ENCODE data around the gene SLC12A2. TPM values are rescaled to one million over a fixed set of nuclear protein-coding genes. Genes with fewer than 3 reads are reported as not detected.
A peak's percentile ranks its signal among the peaks of the same experiment; 100 is the strongest.

SLC12A2 gene
- total RNA-seq, 1 donor from 2014 or later = 77.8 TPM

- Mint-ChIP-seq H3K4me3 (no peak overlapping the region), H3K27ac (peak overlapping the region; percentile 14), H3K9me3 (no peaks in the 10 kb centered on the region), H3K36me3 (peaks cover 23% of the 10 kb centered on the region), H3K27me3 (no peaks in the 10 kb centered on the region), H3K4me1 (ENCODE audit: unreplicated experiment) (no peaks in the 10 kb centered on the region)
- TF ChIP-seq, protein P1, sequence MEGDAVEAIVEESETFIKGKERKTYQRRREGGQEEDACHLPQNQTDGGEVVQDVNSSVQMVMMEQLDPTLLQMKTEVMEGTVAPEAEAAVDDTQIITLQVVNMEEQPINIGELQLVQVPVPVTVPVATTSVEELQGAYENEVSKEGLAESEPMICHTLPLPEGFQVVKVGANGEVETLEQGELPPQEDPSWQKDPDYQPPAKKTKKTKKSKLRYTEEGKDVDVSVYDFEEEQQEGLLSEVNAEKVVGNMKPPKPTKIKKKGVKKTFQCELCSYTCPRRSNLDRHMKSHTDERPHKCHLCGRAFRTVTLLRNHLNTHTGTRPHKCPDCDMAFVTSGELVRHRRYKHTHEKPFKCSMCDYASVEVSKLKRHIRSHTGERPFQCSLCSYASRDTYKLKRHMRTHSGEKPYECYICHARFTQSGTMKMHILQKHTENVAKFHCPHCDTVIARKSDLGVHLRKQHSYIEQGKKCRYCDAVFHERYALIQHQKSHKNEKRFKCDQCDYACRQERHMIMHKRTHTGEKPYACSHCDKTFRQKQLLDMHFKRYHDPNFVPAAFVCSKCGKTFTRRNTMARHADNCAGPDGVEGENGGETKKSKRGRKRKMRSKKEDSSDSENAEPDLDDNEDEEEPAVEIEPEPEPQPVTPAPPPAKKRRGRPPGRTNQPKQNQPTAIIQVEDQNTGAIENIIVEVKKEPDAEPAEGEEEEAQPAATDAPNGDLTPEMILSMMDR (conservative IDR thresholded peaks at IDR 0.05) = no peak
- no peak for DNase-seq (ENCODE audit: extremely low spot score, unreplicated experiment)
Observed at GRCh38 chr5:128144491-128144890, 60.9 kb downstream of the SLC12A2 start.

GRCh38 chr5:128146671-128147070 is 63.1 kb downstream of the SLC12A2 start:
- peaks cover 19% of the 10 kb centered on the region for H3K36me3 Mint-ChIP-seq
- H3K4me1 Mint-ChIP-seq (ENCODE audit: unreplicated experiment) = no peaks in the 10 kb centered on the region
- no peaks in the 10 kb centered on the region for H3K27me3 Mint-ChIP-seq
- no peaks in the 10 kb centered on the region for H3K9me3 Mint-ChIP-seq
- H3K27ac Mint-ChIP-seq = no peak overlapping the region
- TF ChIP-seq, protein P1 (conservative IDR thresholded peaks at IDR 0.05) = no peak
- DNase-seq (ENCODE audit: extremely low spot score, unreplicated experiment) = no peak
- no peak overlapping the region for H3K4me3 Mint-ChIP-seq

GRCh38 chr5:128154943-128155342 is 71.4 kb downstream of the SLC12A2 start:
- TF ChIP-seq, protein P1 (conservative IDR thresholded peaks at IDR 0.05) = no peak
- no peaks in the 10 kb centered on the region for H3K27me3 Mint-ChIP-seq
- peaks cover 40% of the 10 kb centered on the region for H3K36me3 Mint-ChIP-seq
- no peaks in the 10 kb centered on the region for H3K9me3 Mint-ChIP-seq
- H3K27ac Mint-ChIP-seq = no peak overlapping the region
- no peak overlapping the region for H3K4me3 Mint-ChIP-seq
- H3K4me1 Mint-ChIP-seq (ENCODE audit: unreplicated experiment) = no peaks in the 10 kb centered on the region
- DNase-seq (ENCODE audit: extremely low spot score, unreplicated experiment) = no peak

DNA sequence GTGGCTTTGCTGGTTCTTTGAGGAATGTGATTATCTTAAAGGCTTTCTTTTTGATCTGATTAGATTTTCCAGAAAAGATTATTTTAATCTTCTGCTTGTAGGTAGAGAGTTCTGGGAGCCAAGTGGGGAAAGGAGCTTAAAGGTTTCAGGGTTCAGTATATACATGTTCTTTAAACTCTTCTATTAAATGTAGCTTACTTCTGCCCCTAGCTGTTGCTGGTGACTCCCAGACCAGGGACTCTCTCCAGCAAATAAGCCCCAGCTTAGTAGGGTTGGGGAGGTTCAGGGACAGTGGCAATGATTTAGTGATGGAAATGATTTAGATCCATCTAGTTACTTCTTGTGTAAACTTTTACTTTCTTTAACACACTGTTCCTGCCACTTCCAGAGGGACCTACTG is 72.2 kb downstream of the SLC12A2 start:
- DNase-seq (ENCODE audit: extremely low spot score, unreplicated experiment) = no peak
- H3K4me3 Mint-ChIP-seq = no peak overlapping the region

GRCh38 chr5:128156521-128156920 is 73.0 kb downstream of the SLC12A2 start:
- TF ChIP-seq, protein P1 (conservative IDR thresholded peaks at IDR 0.05) = no peak
- Mint-ChIP-seq H3K27me3 (no peaks in the 10 kb centered on the region), H3K9me3 (no peaks in the 10 kb centered on the region), H3K4me1 (ENCODE audit: unreplicated experiment) (no peaks in the 10 kb centered on the region), H3K4me3 (no peak overlapping the region), H3K27ac (no peak overlapping the region), H3K36me3 (peaks cover 46% of the 10 kb centered on the region)
- no peak for DNase-seq (ENCODE audit: extremely low spot score, unreplicated experiment)

More for the DNA sequence above, 72.2 kb downstream of the SLC12A2 start:
- H3K9me3 Mint-ChIP-seq = no peaks in the 10 kb centered on the region
- H3K36me3 Mint-ChIP-seq = peaks cover 46% of the 10 kb centered on the region
- no peaks in the 10 kb centered on the region for H3K4me1 Mint-ChIP-seq (ENCODE audit: unreplicated experiment)
- H3K27ac Mint-ChIP-seq = no peak overlapping the region
- H3K27me3 Mint-ChIP-seq = no peaks in the 10 kb centered on the region
- TF ChIP-seq, protein P1 (conservative IDR thresholded peaks at IDR 0.05) = no peak

- H3K4me3 Mint-ChIP-seq = no peak overlapping the region
- no peak for DNase-seq (ENCODE audit: extremely low spot score, unreplicated experiment)
- peaks cover 53% of the 10 kb centered on the region for H3K36me3 Mint-ChIP-seq
- no peaks in the 10 kb centered on the region for H3K9me3 Mint-ChIP-seq
- no peak overlapping the region for H3K27ac Mint-ChIP-seq
- H3K27me3 Mint-ChIP-seq = no peaks in the 10 kb centered on the region
- H3K4me1 Mint-ChIP-seq (ENCODE audit: unreplicated experiment) = no peaks in the 10 kb centered on the region
- TF ChIP-seq, protein P1 (conservative IDR thresholded peaks at IDR 0.05) = no peak
Observed at GRCh38 chr5:128158342-128158741, 74.8 kb downstream of the SLC12A2 start.
